ENCODE data around the gene DDX52.
A peak's percentile ranks its signal among the peaks of the same experiment; 100 is the strongest.

DDX52 gene

GRCh38 chr17:37574427-37574826, 68.8 kb downstream of the DDX52 start:
- no peak for DNase-seq

GRCh38 chr17:37571674-37572073, 71.6 kb downstream of the DDX52 start:
- no peak for DNase-seq

GRCh38 chr17:37570527-37571093, 72.6 kb downstream of the DDX52 start:
- peak; percentile 33 to 55 for DNase-seq

- no peak for DNase-seq
Measured at GRCh38 chr17:37568350-37569053, 74.7 kb downstream of the DDX52 start.

- no peak for DNase-seq
Measured at GRCh38 chr17:37567538-37567937, 75.7 kb downstream of the DDX52 start.

GRCh38 chr17:37567137-37567536, 76.1 kb downstream of the DDX52 start:
- DNase-seq = peak in 1 of 2 experiments; percentile 42

- no peak for DNase-seq
Measured at GRCh38 chr17:37564252-37564651, 79.0 kb downstream of the DDX52 start.

- DNase-seq = no peak
Measured at GRCh38 chr17:37562016-37562745, 81.1 kb downstream of the DDX52 start.

All from NCI-H2081 (cell line).